22Rv1 (cell line): ENCODE data around the gene DROSHA.

Source experiments
- ZFX ChIP-seq: fragments of 450-650 bp; IDR thresholded peaks from 2 replicates; pipeline ENCODE4 v1.6.1; 2017; ENCODE audit warnings: antibody characterized with exemption, borderline replicate concordance
- TF ChIP-seq, protein P1 (sequence below): fragments of 450-650 bp; IDR thresholded peaks from 2 replicates; pipeline ENCODE4 v1.5.1; 2017; ENCODE audit warnings: mild to moderate bottlenecking

DNA sequence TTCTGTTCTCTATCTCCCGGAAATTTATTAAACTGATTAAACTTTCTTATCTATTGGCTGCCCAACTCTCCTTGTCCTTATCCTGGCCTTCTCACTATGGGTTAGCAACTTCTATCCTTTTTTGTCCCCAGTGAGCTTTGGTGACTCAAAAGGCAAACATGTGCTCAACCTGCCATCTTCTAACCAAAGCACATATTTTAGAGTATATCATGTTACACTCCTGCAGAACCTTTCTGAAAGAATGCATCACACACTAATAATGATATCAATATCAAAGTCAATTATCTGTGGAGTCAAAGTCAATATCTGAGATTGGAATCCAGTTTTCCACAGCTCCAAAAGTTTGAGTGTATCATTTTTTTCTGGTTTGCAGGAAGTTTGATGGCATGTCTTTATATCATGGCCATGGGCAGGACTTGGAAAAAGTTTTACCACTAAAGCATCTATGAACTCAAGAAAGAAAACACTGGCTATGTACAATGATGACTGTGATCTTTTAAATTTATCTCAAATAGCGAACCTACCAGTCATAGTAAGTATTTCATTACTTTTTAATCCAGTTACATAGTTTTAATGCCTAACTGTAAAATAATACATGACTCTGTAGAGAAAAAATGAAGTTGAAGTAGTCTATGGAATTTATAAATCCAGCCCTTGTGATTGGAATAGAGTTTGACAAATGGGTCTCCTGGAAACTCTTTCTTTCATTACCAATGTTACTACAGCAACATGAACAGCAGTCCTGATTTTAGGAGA lies 166.8 kb downstream of the DROSHA start:
- TF ChIP-seq, protein P1, sequence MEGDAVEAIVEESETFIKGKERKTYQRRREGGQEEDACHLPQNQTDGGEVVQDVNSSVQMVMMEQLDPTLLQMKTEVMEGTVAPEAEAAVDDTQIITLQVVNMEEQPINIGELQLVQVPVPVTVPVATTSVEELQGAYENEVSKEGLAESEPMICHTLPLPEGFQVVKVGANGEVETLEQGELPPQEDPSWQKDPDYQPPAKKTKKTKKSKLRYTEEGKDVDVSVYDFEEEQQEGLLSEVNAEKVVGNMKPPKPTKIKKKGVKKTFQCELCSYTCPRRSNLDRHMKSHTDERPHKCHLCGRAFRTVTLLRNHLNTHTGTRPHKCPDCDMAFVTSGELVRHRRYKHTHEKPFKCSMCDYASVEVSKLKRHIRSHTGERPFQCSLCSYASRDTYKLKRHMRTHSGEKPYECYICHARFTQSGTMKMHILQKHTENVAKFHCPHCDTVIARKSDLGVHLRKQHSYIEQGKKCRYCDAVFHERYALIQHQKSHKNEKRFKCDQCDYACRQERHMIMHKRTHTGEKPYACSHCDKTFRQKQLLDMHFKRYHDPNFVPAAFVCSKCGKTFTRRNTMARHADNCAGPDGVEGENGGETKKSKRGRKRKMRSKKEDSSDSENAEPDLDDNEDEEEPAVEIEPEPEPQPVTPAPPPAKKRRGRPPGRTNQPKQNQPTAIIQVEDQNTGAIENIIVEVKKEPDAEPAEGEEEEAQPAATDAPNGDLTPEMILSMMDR = no peak
- no peak for TF ChIP-seq ZFX
